Fibroblast of skin of right quadriceps (primary cell): ENCODE data around the gene ANKRD36.
"Not testable (repeated sequence)": the region's sequence is repeated elsewhere in the genome, so short reads cannot be mapped to it uniquely, and the experiment has no call there.

Experiments used
- DNase-seq: peaks from one replicate; pipeline ENCODE4 v3.0.0-alpha.2; 2013

ANKRD36 gene

DNA sequence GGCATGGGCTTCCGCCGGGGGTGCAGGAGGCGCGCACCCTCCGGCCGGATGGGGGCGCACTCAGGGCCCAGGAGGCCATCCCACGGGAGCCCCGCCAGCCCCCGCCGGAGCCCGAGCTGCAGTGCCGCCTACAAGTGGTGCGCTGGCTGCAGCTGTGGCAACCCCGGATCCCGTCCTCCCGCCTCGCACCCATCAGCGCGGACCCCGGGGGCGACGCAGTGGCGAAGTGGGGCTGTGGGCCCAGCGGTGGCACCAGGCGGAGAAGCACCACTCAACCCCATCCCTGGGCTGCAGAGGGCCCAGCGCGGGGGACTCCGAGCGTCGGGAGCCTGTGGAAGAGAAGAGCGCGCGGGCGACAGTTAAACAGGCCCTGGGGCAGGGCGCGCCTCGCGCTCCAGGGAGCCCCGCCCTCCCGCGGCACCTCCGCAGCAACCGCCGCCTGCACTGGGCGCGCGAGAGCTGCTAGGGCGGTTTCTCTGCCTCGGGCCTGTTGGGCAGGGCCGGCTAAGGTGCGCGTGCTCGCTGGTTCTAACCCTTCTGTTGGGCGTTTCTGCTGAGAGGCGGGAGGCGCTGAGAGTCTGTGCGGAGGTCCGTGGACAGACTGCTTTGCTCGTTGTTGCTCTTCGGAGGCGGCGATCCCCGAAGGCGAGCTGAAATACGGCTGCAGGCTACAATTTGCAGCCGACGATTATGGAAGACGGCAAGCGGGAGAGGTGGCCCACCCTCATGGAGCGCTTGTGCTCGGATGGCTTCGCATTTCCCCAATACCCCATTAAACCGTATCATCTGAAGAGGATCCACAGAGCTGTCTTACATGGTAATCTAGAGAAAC lies at the start of gene ANKRD36:
Gene ANKRD36 (plus strand): TSS at position 104 of the 832 bp plus-strand sequence. CDS start 587 bp downstream, at position 691.
- peak; percentile 83 for DNase-seq

DNA sequence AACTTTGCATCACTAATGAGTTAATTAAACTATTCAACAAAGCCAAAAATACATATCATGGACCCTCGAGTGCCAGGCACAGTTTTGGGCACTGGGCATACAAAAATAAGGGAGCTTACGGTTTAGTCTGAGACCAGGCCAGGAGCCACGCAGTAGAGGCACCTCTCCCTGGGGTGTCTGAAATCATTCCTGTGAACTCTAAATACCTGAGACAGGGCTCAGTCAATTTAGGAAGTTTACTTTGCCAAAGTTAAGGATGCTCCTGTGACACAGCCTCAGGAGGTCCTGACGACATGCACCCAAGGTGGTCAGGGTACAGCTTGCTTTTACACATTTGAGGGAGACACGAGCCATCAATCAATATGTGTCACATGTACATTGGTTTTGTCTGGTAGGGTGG lies 46.9 kb upstream of the ANKRD36 start:
- not testable (repeated sequence) for DNase-seq

DNA sequence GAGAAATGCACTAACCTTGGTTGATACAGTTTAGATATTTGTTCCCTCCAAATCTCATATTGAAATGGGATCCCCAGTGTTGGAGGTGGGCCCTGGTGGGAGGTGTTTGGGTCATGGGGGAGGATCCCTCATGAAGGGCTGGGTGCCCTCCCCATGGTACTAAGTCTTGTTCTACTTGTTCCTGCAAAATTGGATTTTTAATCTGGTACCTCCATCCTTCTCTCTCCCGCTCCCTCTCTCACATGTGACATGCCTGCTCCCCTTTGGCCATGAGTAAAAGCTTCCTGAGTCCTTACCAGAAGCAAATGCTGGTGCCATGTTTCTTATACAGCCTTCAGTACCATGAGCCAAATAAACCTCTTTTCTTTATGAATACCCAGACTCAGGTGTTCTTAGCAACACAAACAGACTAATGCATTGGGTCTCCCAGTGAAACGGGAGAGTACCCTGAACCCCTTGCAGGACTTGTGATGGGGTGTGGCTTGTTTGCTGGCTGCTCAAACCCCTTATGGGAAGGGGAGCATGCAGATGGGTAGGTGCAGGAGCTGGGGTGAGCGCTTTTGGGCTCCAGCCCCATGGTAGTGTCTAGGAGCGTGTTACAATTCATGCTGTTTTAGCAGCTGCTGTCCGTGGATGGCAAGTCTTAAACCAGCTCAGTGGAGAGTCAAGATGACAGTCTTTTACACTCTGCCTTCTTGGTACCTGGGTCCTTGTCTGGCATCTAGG lies 45.5 kb upstream of the ANKRD36 start:
- DNase-seq = no peak

DNA sequence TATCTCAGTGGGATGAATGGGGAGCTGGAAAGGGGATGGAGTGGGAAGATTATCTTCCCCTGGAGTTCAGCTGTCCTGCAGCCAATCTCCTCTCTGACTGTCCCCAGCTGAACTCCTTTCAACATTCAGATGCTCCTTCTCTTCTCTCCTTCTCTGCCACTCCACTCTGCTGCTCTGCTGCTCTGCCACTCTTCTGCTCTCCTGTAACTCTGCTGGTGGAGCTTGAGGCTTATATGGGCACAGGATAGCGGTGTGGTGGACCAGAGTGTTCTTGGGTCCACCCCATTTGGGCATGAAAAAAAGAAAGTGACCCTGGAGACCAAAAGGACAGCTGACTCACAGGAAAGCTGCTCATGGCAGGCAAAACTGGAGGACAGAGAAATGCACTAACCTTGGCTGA lies 44.9 kb upstream of the ANKRD36 start:
- DNase-seq = no peak

DNA sequence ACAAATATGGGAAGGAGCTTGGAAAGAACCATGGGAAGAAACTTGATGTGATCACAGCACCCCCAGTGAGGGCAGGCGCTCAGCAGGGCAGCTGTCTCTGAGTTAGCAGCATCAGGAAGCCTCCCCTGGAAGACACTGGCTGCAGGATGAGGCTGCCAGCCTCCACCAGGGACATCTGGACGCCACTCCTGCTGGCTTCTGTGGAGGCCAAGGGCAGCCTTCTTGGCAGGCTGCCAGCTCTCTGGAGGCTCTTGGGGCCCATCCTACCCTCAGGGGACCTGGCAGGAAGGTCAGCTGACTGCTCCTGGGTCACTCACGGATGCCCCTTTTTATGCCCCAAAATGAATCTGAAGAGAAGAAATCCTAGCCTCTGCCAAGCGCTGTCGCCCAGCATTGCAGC lies 44.2 kb upstream of the ANKRD36 start:
- not testable (repeated sequence) for DNase-seq

GRCh38 chr2:97070915-97071314 lies 42.0 kb upstream of the ANKRD36 start:
- not testable (repeated sequence) for DNase-seq

DNA sequence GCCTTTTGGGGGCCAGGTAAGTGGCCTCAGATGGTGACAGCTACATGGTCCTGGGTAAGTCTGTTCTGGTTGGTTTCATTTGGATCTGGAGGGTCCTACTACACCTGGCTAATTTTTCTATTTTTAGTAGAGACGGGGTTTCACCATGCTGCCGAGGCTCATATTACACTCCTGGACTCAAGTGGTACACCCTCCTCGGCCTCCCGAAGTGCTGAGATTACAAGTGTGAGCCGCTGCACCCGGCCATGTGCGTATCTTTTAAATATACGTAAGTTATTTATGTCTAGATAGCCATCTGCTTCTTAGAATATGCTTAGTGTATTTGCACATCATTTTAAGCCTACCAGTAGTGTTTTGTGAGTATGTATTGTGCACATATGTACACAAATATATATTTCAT lies 35.7 kb upstream of the ANKRD36 start:
- DNase-seq = not testable (repeated sequence)

DNA sequence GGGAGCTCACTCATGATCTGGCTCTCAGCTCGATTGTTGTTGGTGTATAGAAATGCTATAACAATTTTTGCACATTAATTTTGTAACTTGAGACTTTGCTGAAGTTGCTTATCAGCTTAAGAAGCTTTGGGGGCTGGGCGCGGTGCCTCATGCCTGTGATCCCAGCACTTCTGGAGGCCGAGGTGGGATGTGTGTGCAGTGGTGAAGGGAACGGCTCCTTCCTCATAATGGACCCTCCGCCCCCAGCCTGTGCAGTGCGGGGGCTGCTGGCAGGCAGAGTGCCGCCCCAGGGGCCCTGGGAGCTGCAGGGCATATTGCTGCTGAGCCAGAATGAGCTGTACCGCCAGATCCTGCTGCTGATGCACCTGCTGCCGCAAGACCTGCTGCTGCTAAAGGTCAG lies 32.1 kb upstream of the ANKRD36 start:
- DNase-seq = not testable (repeated sequence)

- not testable (repeated sequence) for DNase-seq
Observed at GRCh38 chr2:97082206-97082605, 30.7 kb upstream of the ANKRD36 start.

DNA sequence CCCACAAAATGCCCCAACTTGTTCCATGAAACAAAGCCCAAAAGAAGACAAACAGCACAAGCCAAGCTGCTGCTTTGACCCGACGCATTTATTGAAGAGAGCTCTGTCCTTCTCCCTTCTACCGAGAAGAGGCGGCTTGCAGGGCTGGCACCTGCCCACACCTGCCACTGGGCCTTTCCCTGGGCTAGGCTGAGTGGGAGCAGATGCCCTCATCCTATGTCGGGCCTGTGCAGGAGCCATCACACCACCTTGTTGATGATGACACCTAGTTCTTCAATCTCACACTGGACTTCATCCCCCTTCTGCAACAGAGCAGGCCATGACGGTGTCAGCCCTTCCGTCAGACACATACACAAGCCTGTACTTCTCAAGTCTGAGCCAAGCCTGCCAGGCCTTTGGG lies 29.4 kb upstream of the ANKRD36 start:
- not testable (repeated sequence) for DNase-seq

DNA sequence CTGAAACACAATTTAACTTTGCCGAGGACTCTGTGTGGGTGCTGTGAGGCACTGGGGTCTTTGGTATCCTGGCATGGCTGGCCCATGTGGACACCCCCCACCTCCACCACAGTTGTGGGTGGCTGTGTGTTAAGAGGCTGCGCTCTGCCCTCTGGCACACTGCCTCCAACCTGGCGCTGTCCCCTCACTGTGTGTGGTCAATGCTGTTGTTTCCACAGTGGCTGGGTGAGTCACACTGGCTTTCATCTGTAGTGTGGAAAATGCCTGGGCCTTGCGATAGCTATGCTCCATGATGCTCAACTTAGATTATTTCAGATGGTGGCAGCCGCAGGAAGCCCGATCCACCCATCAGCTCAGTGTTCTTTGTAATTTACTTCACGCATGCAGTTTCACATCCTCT lies 27.9 kb upstream of the ANKRD36 start:
- DNase-seq = not testable (repeated sequence)

- DNase-seq = not testable (repeated sequence)
Observed at GRCh38 chr2:97088706-97089105, 24.2 kb upstream of the ANKRD36 start.

GRCh38 chr2:97092946-97093345 lies 20.0 kb upstream of the ANKRD36 start:
- not testable (repeated sequence) for DNase-seq

- not testable (repeated sequence) for DNase-seq
Observed at GRCh38 chr2:97093983-97094771, 18.8 kb upstream of the ANKRD36 start.

GRCh38 chr2:97094772-97095611 lies 18.0 kb upstream of the ANKRD36 start, which contains the start of gene FAHD2B:
FAHD2B (minus strand) TSS chr2:97094882; CDS start chr2:97091706, 3,176 bp downstream.
- DNase-seq = peak; percentile 63

DNA sequence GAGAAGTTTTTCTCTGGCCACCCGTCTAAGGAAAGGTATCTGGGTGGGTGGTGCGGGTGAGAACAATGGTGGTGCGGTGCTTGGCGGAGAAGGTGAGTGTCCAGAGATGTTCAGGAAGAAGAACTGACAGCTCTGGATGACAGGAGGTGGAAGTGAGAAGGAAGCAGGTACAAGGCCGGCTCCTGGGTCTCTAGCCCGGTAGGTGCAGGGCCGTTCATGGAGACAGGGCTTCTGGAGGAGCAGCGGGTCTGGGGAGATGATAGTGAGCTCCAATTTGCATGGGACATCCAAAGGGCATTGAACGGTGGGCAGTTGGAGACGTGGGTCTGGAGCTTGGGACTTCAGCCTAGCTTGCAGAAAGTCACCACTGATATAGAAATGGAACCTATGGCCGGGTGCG lies 17.3 kb upstream of the ANKRD36 start:
- no peak for DNase-seq

GRCh38 chr2:97098786-97099372 lies 14.1 kb upstream of the ANKRD36 start:
- not testable (repeated sequence) for DNase-seq

GRCh38 chr2:97106878-97107277 lies 6.1 kb upstream of the ANKRD36 start:
- not testable (repeated sequence) for DNase-seq

DNA sequence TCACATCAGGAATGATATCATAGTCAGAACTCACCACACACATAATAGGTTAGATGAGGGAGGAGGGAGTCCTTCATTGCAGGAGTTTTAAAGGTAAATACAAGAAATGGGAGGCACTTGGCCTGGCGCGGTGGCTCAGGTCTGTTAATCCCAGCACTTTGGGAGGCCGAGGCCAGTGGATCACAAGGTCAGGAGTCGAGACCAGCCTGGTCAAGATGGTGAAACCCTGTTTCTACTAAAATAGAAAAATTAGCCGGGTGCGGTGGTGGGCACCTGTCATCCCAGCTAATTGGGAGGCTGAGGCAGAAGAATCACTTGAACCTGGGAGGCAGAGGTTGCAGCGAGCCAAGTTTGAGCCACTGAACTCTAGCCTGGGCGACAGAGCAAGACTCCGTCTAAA lies 1.7 kb upstream of the ANKRD36 start:
- not testable (repeated sequence) for DNase-seq

- DNase-seq = peak; percentile 53
Observed at GRCh38 chr2:97112320-97113049, 468 bp upstream of the ANKRD36 start.

- not testable (repeated sequence) for DNase-seq
Observed at GRCh38 chr2:97113882-97114255, 916 bp downstream of the ANKRD36 start.
